Ureter (tissue), 1 donor: ENCODE measurements around the gene MTCL1. TPM values are rescaled to one million over a fixed set of nuclear protein-coding genes. Genes with fewer than 3 reads are reported as not detected.

Experiments
- DNase-seq: peaks from one replicate; pipeline ENCODE4 v3.0.0-alpha.2; 2020; ENCODE audit warnings: low spot score
- total RNA-seq: library from RNA; stranded (reverse); gene quantifications from one replicate; pipeline ENCODE4 v1.2.4, GENCODE V29; 2023
- donor health status: DM: yes; HTN: yes; CAD: no.

The MTCL1 gene
- total RNA-seq, 1 donor from 2014 or later: 150 TPM

GRCh38 chr18:8863427-8863826 lies 158.1 kb downstream of the MTCL1 start:
- no peak for DNase-seq

- DNase-seq: no peak
Measured at GRCh38 chr18:8865934-8866333, 160.6 kb downstream of the MTCL1 start.

- DNase-seq: no peak
Measured at GRCh38 chr18:8866679-8867078, 161.3 kb downstream of the MTCL1 start.

- DNase-seq: no peak
Measured at GRCh38 chr18:8868276-8868675, 162.9 kb downstream of the MTCL1 start.

- no peak for DNase-seq
Measured at GRCh38 chr18:8868779-8869415, 163.5 kb downstream of the MTCL1 start.

GRCh38 chr18:8869696-8870095 lies 164.3 kb downstream of the MTCL1 start:
- DNase-seq: no peak

- no peak for DNase-seq
Measured at GRCh38 chr18:8870528-8870927, 165.2 kb downstream of the MTCL1 start.

- DNase-seq: no peak
Measured at GRCh38 chr18:8871489-8871888, 166.1 kb downstream of the MTCL1 start.

GRCh38 chr18:8874872-8875271 lies 169.5 kb downstream of the MTCL1 start:
- DNase-seq: no peak

- no peak for DNase-seq
Measured at GRCh38 chr18:8876887-8877286, 171.5 kb downstream of the MTCL1 start.

- no peak for DNase-seq
Measured at GRCh38 chr18:8881103-8881502, 175.7 kb downstream of the MTCL1 start.

Other genes with a start within 250 kb of the MTCL1 start
- gene RAB12, start 96.1 kb upstream of the MTCL1 start, total RNA-seq: 50.0 TPM